Lung (tissue), 12 donors: ENCODE measurements around the gene HNMT. TPM values are rescaled to one million over a fixed set of nuclear protein-coding genes. Genes with fewer than 3 reads are reported as not detected.

Experiments
- ATAC-seq: fragments of 200-7000 bp; cut with Tn5 transposase; one replicate; pipeline ENCODE4 v1.9.1; 2020; ENCODE audit warnings: moderate number of reproducible peaks; ENCODE audit not compliant: insufficient read depth, low FRiP score
- DNase-seq, 3 donors: peaks; one replicate each; pipeline ENCODE4 v3.0.0-alpha.2; 2013 to 2017
- H3K27ac ChIP-seq, 2 donors: one replicate each; pipeline ENCODE4 v1.5.1; 2013; ENCODE audit warnings: mild to moderate bottlenecking in 2 of 2, moderate library complexity in 2 of 2, control low read depth in 1 of 2, inconsistent platforms in 1 of 2, low read depth in 1 of 2, low read length in 1 of 2
- H3K27me3 ChIP-seq, 3 donors: one replicate each; pipeline ENCODE4 v1.5.1; 2013; ENCODE audit warnings: low read length in 2 of 3; ENCODE audit not compliant: control insufficient read depth in 3 of 3, insufficient read depth in 3 of 3
- H3K36me3 ChIP-seq, 4 donors: one replicate each; pipeline ENCODE4 v1.5.1; 2013; ENCODE audit warnings: low read length in 4 of 4, mild to moderate bottlenecking in 1 of 4, moderate library complexity in 1 of 4; ENCODE audit not compliant: control insufficient read depth in 4 of 4, insufficient read depth in 4 of 4
- H3K4me1 ChIP-seq, 5 donors: one replicate each; pipeline ENCODE4 v1.5.1; 2013; ENCODE audit warnings: low read length in 5 of 5, mild to moderate bottlenecking in 2 of 5, moderate library complexity in 1 of 5; ENCODE audit not compliant: control insufficient read depth in 5 of 5, insufficient read depth in 5 of 5
- H3K4me3 ChIP-seq: one replicate; pipeline ENCODE4 v1.5.1; 2013; ENCODE audit warnings: mild to moderate bottlenecking, control low read depth, moderate library complexity
- H3K9ac ChIP-seq, 2 donors: one replicate each; pipeline ENCODE4 v1.5.1; 2013; ENCODE audit warnings: low read length in 2 of 2, control low read depth in 1 of 2; ENCODE audit not compliant: insufficient read depth in 1 of 2
- H3K9me3 ChIP-seq, 4 donors: one replicate each; pipeline ENCODE4 v1.5.1; 2013; ENCODE audit warnings: low read length in 3 of 4, mild to moderate bottlenecking in 1 of 4, moderate library complexity in 1 of 4; ENCODE audit not compliant: control insufficient read depth in 4 of 4, insufficient read depth in 3 of 4
- CTCF ChIP-seq: IDR thresholded peaks from 2 replicates; pipeline ENCODE4 v1.5.1; 2012; ENCODE audit warnings: mild to moderate bottlenecking; ENCODE audit errors: control extremely low read depth, extremely low read depth
- WGBS, 2 donors: extraction: QIAGEN DNeasy Blood & Tissue Kit; methylation state at CpG; one replicate each; pipeline ENCODE4 v1.1.7; 2013; 5-methylcytosine and 5-hydroxymethylcytosine counted together
- polyA plus RNA-seq, 2 donors: library from polyadenylated mRNA; stranded (reverse); fragments of 200-250 nt; gene quantifications; one replicate each; pipeline ENCODE4 v1.2.1, GENCODE V29; 2013
- total RNA-seq, 2 donors: library from RNA; depleted of rRNA in 1 of 2; stranded (reverse); fragments of >200 nt in 1 of 2; gene quantifications; one replicate each; pipeline ENCODE4 v1.2.1, GENCODE V29; 2014 to 2021
- donor health status: control.
- donor health status: control.
- donor health status: Bipolar disorder and iron deficiency.
- donor health status: healthy.
- donor health status: DM: yes; HTN: yes; CAD: no.

HNMT gene
- total and polyA plus RNA-seq, 4 donors, result 45.9 to 135 (median 77.0) TPM

GRCh38 chr2:138009622-138010021 is 45.3 kb downstream of the HNMT start:
- no peak overlapping the region for H3K4me3 ChIP-seq
- H3K27me3 ChIP-seq, result no peaks in the 10 kb centered on the region
- WGBS, 2 donors, result 89 to 93% methylated on average over 1 of the region's 1 CpG
- H3K9ac ChIP-seq, result no peak overlapping the region
- H3K36me3 ChIP-seq, result peaks cover 0 to 31% (median 11%) of the 10 kb centered on the region in 4 donors
- ATAC-seq, result no peak
- H3K27ac ChIP-seq, result no peak overlapping the region
- H3K4me1 ChIP-seq, result no peaks in the 10 kb centered on the region
- no peak for TF ChIP-seq CTCF
- H3K9me3 ChIP-seq, result no peaks in the 10 kb centered on the region
- no peak for DNase-seq

- no peak for TF ChIP-seq CTCF
- DNase-seq (no peak), ATAC-seq (no peak)
- WGBS, 2 donors, result 87% methylated on average over 4 of the region's 4 CpGs
- Histone ChIP-seq H3K9ac (no peak overlapping the region), H3K27me3 (no peaks in the 10 kb centered on the region), H3K27ac (no peak overlapping the region), H3K36me3 (peaks cover 0 to 26% (median 10%) of the 10 kb centered on the region in 4 donors), H3K4me1 (peaks cover 0 to 6% (median 0%) of the 10 kb centered on the region in 5 donors), H3K4me3 (no peak overlapping the region), H3K9me3 (no peaks in the 10 kb centered on the region)
Measured at GRCh38 chr2:138010890-138011289, 46.6 kb downstream of the HNMT start.

- Histone ChIP-seq H3K36me3 (peaks cover 0 to 23% (median 10%) of the 10 kb centered on the region in 4 donors), H3K27ac (no peak overlapping the region), H3K4me1 (peaks cover 0 to 18% (median 0%) of the 10 kb centered on the region in 5 donors), H3K9me3 (no peaks in the 10 kb centered on the region), H3K27me3 (no peaks in the 10 kb centered on the region), H3K4me3 (no peak overlapping the region), H3K9ac (no peak overlapping the region)
- DNase-seq, result no peak
- ATAC-seq, result no peak
- 91 to 94% methylated on average over 3 of the region's 3 CpGs for WGBS, 2 donors
- no peak for TF ChIP-seq CTCF
Measured at GRCh38 chr2:138012082-138012481, 47.8 kb downstream of the HNMT start.

- H3K27me3 ChIP-seq, result no peaks in the 10 kb centered on the region
- DNase-seq, result no peak
- no peak overlapping the region for H3K9ac ChIP-seq
- H3K4me3 ChIP-seq, result no peak overlapping the region
- TF ChIP-seq CTCF, result no peak
- no peak for ATAC-seq
- H3K36me3 ChIP-seq, result peaks cover 0 to 16% (median 7%) of the 10 kb centered on the region in 4 donors
- no peak overlapping the region for H3K27ac ChIP-seq
- H3K9me3 ChIP-seq, result no peaks in the 10 kb centered on the region
- H3K4me1 ChIP-seq, result peaks cover 0 to 19% (median 0%) of the 10 kb centered on the region in 5 donors
- WGBS, 2 donors, result 95 to 96% methylated on average over 3 of the region's 3 CpGs
Measured at GRCh38 chr2:138012968-138013367, 48.7 kb downstream of the HNMT start.
